Osteoblast (primary cell): Measurements from ENCODE around the gene HK1. TPM values are rescaled to one million over a fixed set of nuclear protein-coding genes. Genes with fewer than 3 reads are reported as not detected.

Experiments used
- DNase-seq: peaks from one replicate; pipeline ENCODE4 v3.0.0; 2011; ENCODE audit warnings: low spot score, mixed read lengths; ENCODE audit not compliant: insufficient read length; ENCODE audit errors: missing footprints
- H2AFZ ChIP-seq: 2 replicates; pipeline ENCODE4 v1.6.0; 2011; ENCODE audit warnings: mild to moderate bottlenecking, low read length
- H3K27ac ChIP-seq: 2 replicates; pipeline ENCODE4 v1.5.1; 2011; ENCODE audit warnings: mild to moderate bottlenecking, low read depth, low read length, moderate library complexity
- H3K27me3 ChIP-seq: 2 replicates; pipeline ENCODE4 v1.6.0; 2012; ENCODE audit warnings: mild to moderate bottlenecking, control low read depth, inconsistent platforms, low read length, moderate library complexity; ENCODE audit not compliant: insufficient read depth
- H3K36me3 ChIP-seq: 2 replicates; pipeline ENCODE4 v1.5.1; 2011; ENCODE audit warnings: mild to moderate bottlenecking, low read length, control low read depth, moderate library complexity; ENCODE audit not compliant: insufficient read depth
- H3K4me1 ChIP-seq: 2 replicates; pipeline ENCODE4 v1.5.1; 2011; ENCODE audit warnings: mild to moderate bottlenecking, low read length, control low read depth, moderate library complexity; ENCODE audit not compliant: insufficient read depth
- H3K4me2 ChIP-seq: 2 replicates; pipeline ENCODE4 v1.6.0; 2011; ENCODE audit warnings: mild to moderate bottlenecking, low read length; ENCODE audit not compliant: insufficient read depth
- H3K4me3 ChIP-seq: fragments of 200-600 bp; sonication (generic); 3 replicates; pipeline ENCODE4 v1.5.1; 2012; ENCODE audit warnings: mild to moderate bottlenecking, low read length, inconsistent platforms; ENCODE audit not compliant: insufficient read depth
- H3K79me2 ChIP-seq: 2 replicates; pipeline ENCODE4 v1.6.0; 2012; ENCODE audit warnings: mild to moderate bottlenecking, low read length, control low read depth, inconsistent platforms; ENCODE audit not compliant: insufficient read depth
- H3K9me3 ChIP-seq: 2 replicates; pipeline ENCODE4 v1.5.1; 2011; ENCODE audit warnings: low read depth, low read length, control low read depth
- H4K20me1 ChIP-seq: 2 replicates; pipeline ENCODE4 v1.6.0; 2012; ENCODE audit warnings: mild to moderate bottlenecking, low read length, control low read depth; ENCODE audit not compliant: insufficient read depth
- CTCF ChIP-seq: IDR thresholded peaks from 2 replicates; pipeline ENCODE4 v1.5.1; 2011; ENCODE audit warnings: mild to moderate bottlenecking, low read depth, low read length, moderate library complexity; ENCODE audit errors: extremely low read depth
- total RNA-seq: library from RNA; depleted of rRNA; stranded (reverse); fragments of >200 nt; gene quantifications from 2 replicates; pipeline ENCODE4 v1.2.3, GENCODE V29; 2012

HK1 gene
- total RNA-seq, 1 donor: 111 TPM

DNA sequence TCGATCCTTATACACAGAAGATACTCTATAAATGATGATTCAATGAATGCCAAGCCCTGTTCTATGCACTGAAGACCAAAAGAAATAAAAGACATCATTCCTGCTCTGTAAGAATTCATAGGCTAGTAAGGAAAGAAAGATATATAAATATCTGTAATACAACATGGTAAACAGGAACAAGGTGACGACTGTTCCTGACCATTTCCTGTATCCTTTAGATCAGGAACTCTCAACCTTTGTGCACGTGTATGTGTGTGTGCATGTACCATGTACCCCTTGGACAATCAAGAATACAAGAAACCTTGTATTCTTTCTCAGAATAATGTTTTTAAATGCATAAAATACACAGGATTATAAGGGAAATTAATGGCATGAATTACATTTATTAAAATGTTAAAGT is 7.3 kb upstream of the HK1 start:
- no peak overlapping the region for H3K4me2 ChIP-seq
- no peak for TF ChIP-seq CTCF
- no peak overlapping the region for H3K4me3 ChIP-seq
- no peaks in the 10 kb centered on the region for H3K36me3 ChIP-seq
- H3K79me2 ChIP-seq: no peaks in the 10 kb centered on the region
- no peak for DNase-seq
- H3K4me1 ChIP-seq: no peaks in the 10 kb centered on the region
- H3K9me3 ChIP-seq: peaks cover 3% of the 10 kb centered on the region
- H2AFZ ChIP-seq: no peak overlapping the region
- no peak overlapping the region for H3K27ac ChIP-seq
- no peaks in the 10 kb centered on the region for H4K20me1 ChIP-seq
- H3K27me3 ChIP-seq: no peaks in the 10 kb centered on the region

DNA sequence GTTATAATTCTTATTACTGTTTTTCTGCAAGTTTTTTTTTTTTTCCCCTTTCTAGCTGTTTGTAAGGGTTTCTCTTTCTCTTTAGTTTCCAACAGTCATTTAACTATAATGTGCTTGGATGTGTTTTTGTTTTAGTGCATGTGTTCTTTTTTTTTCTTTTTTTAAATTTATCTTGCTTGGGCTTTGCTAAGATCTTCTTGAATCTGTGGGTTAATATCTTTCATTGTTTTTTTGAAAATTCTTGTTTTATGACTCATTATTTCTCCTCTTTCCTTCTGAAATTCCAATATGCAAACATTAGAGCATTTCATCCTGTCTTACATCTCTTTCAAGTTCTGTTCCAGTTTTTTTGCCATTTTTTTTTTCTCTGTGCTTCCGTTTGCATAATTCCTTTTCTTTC is 5.7 kb upstream of the HK1 start:
- Histone ChIP-seq H3K27me3 (no peaks in the 10 kb centered on the region), H3K4me2 (no peak overlapping the region), H4K20me1 (no peaks in the 10 kb centered on the region), H3K27ac (no peak overlapping the region), H2AFZ (no peak overlapping the region), H3K4me1 (no peaks in the 10 kb centered on the region), H3K9me3 (peaks cover 3% of the 10 kb centered on the region), H3K36me3 (no peaks in the 10 kb centered on the region), H3K79me2 (no peaks in the 10 kb centered on the region), H3K4me3 (no peak overlapping the region)
- DNase-seq: no peak
- TF ChIP-seq CTCF: no peak

DNA sequence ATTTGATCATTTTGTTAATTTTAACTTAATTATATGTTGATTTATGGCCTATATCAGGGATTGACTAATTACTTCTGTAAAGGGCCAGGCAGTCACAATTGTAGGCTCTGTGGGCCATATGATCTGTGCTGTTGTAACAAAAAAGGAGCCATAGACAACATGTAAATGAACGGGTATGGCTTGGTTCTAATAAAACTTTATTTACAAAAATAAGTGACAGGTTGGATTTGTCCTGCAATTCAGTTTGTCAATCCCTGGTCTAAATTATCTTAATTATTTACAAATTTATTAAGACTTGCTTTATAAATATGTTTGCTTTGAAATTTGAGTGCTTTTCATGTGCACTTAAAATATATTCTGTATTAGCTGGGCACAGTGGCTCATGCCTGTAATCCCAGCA is 2.9 kb upstream of the HK1 start:
- TF ChIP-seq CTCF: no peak
- no peak overlapping the region for H3K4me2 ChIP-seq
- DNase-seq: no peak
- peaks cover 3% of the 10 kb centered on the region for H3K9me3 ChIP-seq
- H2AFZ ChIP-seq: no peak overlapping the region
- H4K20me1 ChIP-seq: no peaks in the 10 kb centered on the region
- peaks cover 9% of the 10 kb centered on the region for H3K4me1 ChIP-seq
- H3K4me3 ChIP-seq: no peak overlapping the region
- H3K79me2 ChIP-seq: no peaks in the 10 kb centered on the region
- no peak overlapping the region for H3K27ac ChIP-seq
- no peaks in the 10 kb centered on the region for H3K36me3 ChIP-seq
- H3K27me3 ChIP-seq: no peaks in the 10 kb centered on the region

- Histone ChIP-seq H3K4me3 (no peak overlapping the region), H3K79me2 (no peaks in the 10 kb centered on the region), H3K9me3 (peaks cover 3% of the 10 kb centered on the region), H3K4me2 (no peak overlapping the region), H2AFZ (no peak overlapping the region), H4K20me1 (no peaks in the 10 kb centered on the region), H3K27me3 (peaks cover 4% of the 10 kb centered on the region), H3K36me3 (no peaks in the 10 kb centered on the region), H3K27ac (no peak overlapping the region), H3K4me1 (peaks cover 9% of the 10 kb centered on the region)
- no peak for DNase-seq
- TF ChIP-seq CTCF: no peak
Measured at GRCh38 chr10:69276503-69276902, 1.8 kb upstream of the HK1 start.
